Psoas muscle (tissue), 8 donors: ENCODE measurements around the gene FAP. TPM values are rescaled to one million over a fixed set of nuclear protein-coding genes. Genes with fewer than 3 reads are reported as not detected.
A peak's percentile ranks its signal among the peaks of the same experiment; 100 is the strongest.

Experiments
- ATAC-seq, 4 donors: fragments of 200-7000 bp; cut with Tn5 transposase; one replicate each; pipeline ENCODE4 v1.9.1; 2020; ENCODE audit warnings: moderate library complexity in 3 of 4, mild to moderate bottlenecking in 2 of 4
- DNase-seq, 2 donors: peaks; one replicate each; pipeline ENCODE4 v3.0.0-alpha.2; 2020
- H3K27ac ChIP-seq: fragments of 200-600 bp; one replicate; pipeline ENCODE4 v1.8.0; 2022
- H3K27me3 ChIP-seq, 3 donors: fragments of 200-600 bp in 1 of 3; one replicate each; pipeline versions ENCODE4 v1.6.1 to v1.8.0; 2013 to 2022; ENCODE audit warnings: low read length in 2 of 3, mild to moderate bottlenecking in 2 of 3, moderate library complexity in 1 of 3; ENCODE audit not compliant: insufficient read depth in 3 of 3
- H3K36me3 ChIP-seq, 2 donors: fragments of 200-600 bp in 1 of 2; one replicate each; pipeline versions ENCODE4 v1.6.1 to v1.8.0; 2013 to 2022; ENCODE audit warnings: low read depth in 1 of 2, mild to moderate bottlenecking in 1 of 2, moderate library complexity in 1 of 2; ENCODE audit not compliant: insufficient read depth in 1 of 2
- H3K4me1 ChIP-seq: fragments of 200-600 bp; one replicate; pipeline ENCODE4 v1.8.0; 2022
- H3K4me3 ChIP-seq: fragments of 200-600 bp; one replicate; pipeline ENCODE4 v1.8.0; 2022; ENCODE audit warnings: mild to moderate bottlenecking
- H3K9me3 ChIP-seq: fragments of 200-600 bp; one replicate; pipeline ENCODE4 v1.8.0; 2022
- CTCF ChIP-seq: fragments of 200-600 bp; IDR thresholded peaks from one replicate; pipeline ENCODE4 v1.8.0; 2022; ENCODE audit warnings: antibody characterized with exemption
- WGBS, 3 donors: extraction: QIAGEN DNeasy Blood & Tissue Kit; methylation state at CpG; one replicate each; pipeline versions ENCODE4 v1.1.6 to v1.1.7; 2013; 5-methylcytosine and 5-hydroxymethylcytosine counted together
- intact Hi-C, 2 donors: fragments of 100-400 bp; cut with DNase I; formaldehyde crosslinking; loops; one replicate each; pipeline versions ENCODE4 v1.11.0 to v1.14.2; 2022
- polyA plus RNA-seq, 3 donors: library from polyadenylated mRNA; stranded (reverse); fragments of 200-250 nt; gene quantifications; one replicate each; pipeline ENCODE4 v1.2.3, GENCODE V29; 2013
- total RNA-seq, 4 donors: library from RNA; stranded (reverse); fragmentation: NEBNext Ultra II Directional in 2 of 4; extraction: Animal tissue kit (Norgen Biotek cat#: 25700) in 2 of 4; gene quantifications; one replicate each; pipeline versions ENCODE4 v1.2.1 to v1.2.4, GENCODE V29; 2021 to 2023
- donor health status: healthy with polysubstance abuse.
- donor health status: DM: no; HTN: no; CAD: no; lungs with moderate emphysema.
- donor health status: Bipolar disorder and iron deficiency.
- donor health status: healthy.
- donor health status: DM: yes; HTN: yes; CAD: no.
- donor health status: DM: no; HTN: no; CAD: no.
- donor health status: DM: no; HTN: no; CAD: no.
- donor health status: DM: yes; HTN: yes; CAD: no.

Gene FAP
- total and polyA plus RNA-seq, 7 donors: 0.96 to 7.5 (median 1.6) TPM

- Histone ChIP-seq H3K27ac (no peak overlapping the region), H3K4me3 (no peak overlapping the region), H3K9me3 (no peaks in the 10 kb centered on the region), H3K4me1 (peaks cover 5% of the 10 kb centered on the region), H3K27me3 (no peaks in the 10 kb centered on the region), H3K36me3 (no peaks in the 10 kb centered on the region)
- intact Hi-C loops: loop anchor here in 1 of 2 donors (1.0 kb wide), 1 partner anchor 22 kb away; no protein-coding TSS in a partner anchor
- no peak for ATAC-seq
- no peak for DNase-seq
- TF ChIP-seq CTCF: no peak
- 80 to 89% (median 86%) methylated on average over 1 of the region's 1 CpG for WGBS, 3 donors
Observed at GRCh38 chr2:162245061-162245460, 1.8 kb upstream of the FAP start.

- H3K4me3 ChIP-seq: no peak overlapping the region
- H3K27ac ChIP-seq: no peak overlapping the region
- no peak for TF ChIP-seq CTCF
- intact Hi-C loops: loop anchor here in 1 of 2 donors (1.0 kb wide), 1 partner anchor 23 kb away; no protein-coding TSS in a partner anchor
- no peaks in the 10 kb centered on the region for H3K27me3 ChIP-seq
- peaks cover 5% of the 10 kb centered on the region for H3K4me1 ChIP-seq
- H3K9me3 ChIP-seq: no peaks in the 10 kb centered on the region
- ATAC-seq (peak in 3 of 4 donors; percentile 59 to 66 (median 66)), DNase-seq (peak in 1 of 2 donors; percentile 29)
- 30 to 53% (median 35%) methylated on average over 2 of the region's 2 CpGs for WGBS, 3 donors
- no peaks in the 10 kb centered on the region for H3K36me3 ChIP-seq
Observed at GRCh38 chr2:162244541-162245031, 1.3 kb upstream of the FAP start.

GRCh38 chr2:162243715-162244114 lies 470 bp upstream of the FAP start:
- TF ChIP-seq CTCF: no peak
- no peak overlapping the region for H3K4me3 ChIP-seq
- no peak for DNase-seq
- no peak for ATAC-seq
- intact Hi-C loops: no loop called here
- no peaks in the 10 kb centered on the region for H3K27me3 ChIP-seq
- H3K36me3 ChIP-seq: no peaks in the 10 kb centered on the region
- peaks cover 5% of the 10 kb centered on the region for H3K4me1 ChIP-seq
- H3K9me3 ChIP-seq: no peaks in the 10 kb centered on the region
- 48 to 50% (median 49%) methylated on average over 1 of the region's 1 CpG for WGBS, 3 donors
- H3K27ac ChIP-seq: no peak overlapping the region

GRCh38 chr2:162242586-162243280 lies 512 bp downstream of the FAP start:
- Histone ChIP-seq H3K4me1 (peaks cover 5% of the 10 kb centered on the region), H3K27me3 (no peaks in the 10 kb centered on the region), H3K36me3 (no peaks in the 10 kb centered on the region), H3K27ac (peak overlapping the region; percentile 9), H3K4me3 (peak overlapping the region; percentile 40), H3K9me3 (no peaks in the 10 kb centered on the region)
- no peak for ATAC-seq
- intact Hi-C loops: no loop called here
- no peak for TF ChIP-seq CTCF
- 7 to 11% (median 10%) methylated on average over 5 of the region's 5 CpGs for WGBS, 3 donors
- DNase-seq: no peak
